Mucosa of gallbladder (tissue), 1 donor: ENCODE results near the gene NOTCH3. TPM values are rescaled to one million over a fixed set of nuclear protein-coding genes. Genes with fewer than 3 reads are reported as not detected.

Source experiments
- DNase-seq: peaks from one replicate; pipeline ENCODE4 v3.0.0-alpha.2; 2020; ENCODE audit warnings: low spot score
- total RNA-seq: library from RNA; stranded (reverse); gene quantifications from one replicate; pipeline ENCODE4 v1.2.1, GENCODE V29; 2021
- donor health status: DM: no; HTN: no; CAD: no.

NOTCH3 gene
- total RNA-seq, 1 donor from 2014 or later = 32.4 TPM

GRCh38 chr19:15161028-15161984 lies 39.5 kb downstream of the NOTCH3 start:
- no peak for DNase-seq

DNA sequence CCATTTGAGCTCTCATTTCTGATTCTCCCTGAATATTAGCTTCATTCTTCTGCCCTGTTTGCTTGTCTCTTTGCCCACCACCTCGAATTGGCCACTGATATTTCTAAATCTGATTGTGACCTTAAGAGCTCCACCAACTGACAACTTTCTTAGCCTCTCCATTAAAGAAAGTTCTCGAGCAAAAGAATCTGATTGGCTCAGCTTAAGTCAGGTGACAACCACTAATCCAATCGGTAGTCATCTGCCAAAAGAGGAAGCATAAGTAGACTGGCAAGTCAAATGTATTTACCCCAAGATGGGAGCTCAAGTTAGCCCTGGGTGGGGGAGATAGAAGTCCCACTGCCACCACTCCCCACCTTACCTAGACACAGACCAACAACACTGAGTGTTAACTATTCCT lies 41.5 kb downstream of the NOTCH3 start:
- no peak for DNase-seq

DNA sequence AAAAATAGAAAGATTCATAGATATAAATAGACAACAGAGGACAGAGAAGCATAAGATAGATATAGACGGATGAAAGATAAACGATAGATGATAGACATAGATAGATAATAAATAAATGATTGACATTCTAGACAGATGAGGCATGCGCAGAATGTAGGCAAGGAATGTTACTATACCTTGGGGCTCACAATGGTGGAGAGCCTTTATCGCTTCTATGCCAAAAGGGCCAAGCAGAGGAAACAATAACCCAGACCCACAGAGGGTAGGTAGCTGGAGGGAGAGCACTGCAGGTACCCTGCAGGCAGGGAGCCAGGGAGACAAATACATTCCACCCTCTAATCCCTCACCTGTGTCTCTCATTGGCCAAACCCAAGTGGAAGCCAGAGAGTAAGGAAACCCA lies 44.4 kb downstream of the NOTCH3 start:
- no peak for DNase-seq

DNA sequence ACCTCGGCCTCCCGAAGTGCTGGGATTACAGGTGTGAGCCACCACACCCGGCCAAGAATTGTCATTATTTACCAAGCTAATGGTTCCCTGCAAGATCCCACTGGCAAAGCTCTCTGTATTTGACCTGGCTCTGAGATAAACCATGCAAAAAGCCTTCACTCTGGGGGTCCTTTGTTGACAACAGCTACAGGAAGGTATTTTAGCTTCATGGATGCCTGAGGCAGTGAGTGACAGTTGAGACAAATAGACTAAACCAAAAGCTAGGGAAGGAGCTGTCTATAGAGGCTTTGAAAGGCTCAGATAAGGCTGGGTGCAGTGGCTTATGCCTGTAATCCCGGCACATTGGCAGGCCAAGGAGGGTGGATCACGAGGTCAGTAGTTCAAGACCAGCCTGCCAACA lies 45.5 kb downstream of the NOTCH3 start:
- DNase-seq = no peak

DNA sequence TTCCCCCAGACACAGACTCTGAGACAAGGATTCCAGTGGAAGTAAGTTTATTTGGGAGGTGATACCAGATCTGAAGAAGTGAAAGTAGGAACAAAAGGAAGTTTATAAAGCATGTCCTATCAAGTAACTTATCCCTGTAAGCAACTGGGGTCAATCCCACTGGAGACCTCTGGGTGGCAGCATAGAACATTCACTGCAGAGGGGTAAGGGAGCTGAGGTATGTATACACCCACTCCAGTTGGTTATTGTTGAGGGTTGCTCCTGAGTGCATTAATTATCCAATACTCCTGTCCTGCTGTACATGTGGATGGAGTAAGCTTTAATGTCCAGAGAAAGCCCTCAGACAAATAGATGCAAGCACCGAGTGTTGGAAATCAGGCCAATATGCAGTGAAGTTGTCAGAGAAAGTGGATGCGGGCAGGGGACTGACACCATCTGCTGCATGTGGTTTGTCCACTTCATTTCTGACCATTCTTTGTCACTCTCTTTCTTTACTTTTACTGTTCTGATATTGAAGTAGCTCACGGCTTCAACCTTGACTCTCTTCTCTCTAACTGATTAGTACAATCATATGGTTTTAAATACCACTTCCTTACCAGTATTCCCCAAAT lies 46.7 kb downstream of the NOTCH3 start:
- no peak for DNase-seq

- no peak for DNase-seq
Measured at GRCh38 chr19:15149737-15150136, 51.1 kb downstream of the NOTCH3 start.

GRCh38 chr19:15147090-15147489 lies 53.7 kb downstream of the NOTCH3 start:
- DNase-seq = no peak

DNA sequence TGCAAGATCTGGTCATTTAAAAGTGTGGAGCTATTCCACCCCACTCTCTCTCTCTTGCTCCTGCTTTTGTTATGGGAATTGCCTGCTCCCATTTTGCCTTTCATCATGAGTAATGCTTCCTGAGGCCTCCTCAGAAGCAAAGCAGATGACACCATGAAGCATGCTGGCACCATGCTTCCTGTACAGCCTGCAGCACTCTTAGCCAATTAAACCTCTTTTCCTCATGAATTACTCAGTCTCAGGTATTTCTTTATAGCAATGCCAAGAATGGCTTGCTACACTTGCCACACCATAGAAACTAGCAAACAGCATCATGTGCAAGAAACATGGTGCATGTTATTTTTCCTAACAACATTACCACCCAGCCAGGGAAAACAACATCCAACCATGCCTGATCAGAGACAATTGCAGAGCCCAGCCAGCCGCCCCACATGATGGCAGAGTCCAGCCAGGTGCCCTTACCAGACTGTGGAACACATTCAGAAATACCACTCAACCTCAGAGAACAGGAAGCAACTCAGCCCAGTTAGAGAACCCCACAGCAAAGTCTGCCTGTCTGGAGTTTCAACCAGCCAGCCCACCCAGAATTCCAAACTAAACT lies 56.6 kb downstream of the NOTCH3 start:
- DNase-seq = no peak

DNA sequence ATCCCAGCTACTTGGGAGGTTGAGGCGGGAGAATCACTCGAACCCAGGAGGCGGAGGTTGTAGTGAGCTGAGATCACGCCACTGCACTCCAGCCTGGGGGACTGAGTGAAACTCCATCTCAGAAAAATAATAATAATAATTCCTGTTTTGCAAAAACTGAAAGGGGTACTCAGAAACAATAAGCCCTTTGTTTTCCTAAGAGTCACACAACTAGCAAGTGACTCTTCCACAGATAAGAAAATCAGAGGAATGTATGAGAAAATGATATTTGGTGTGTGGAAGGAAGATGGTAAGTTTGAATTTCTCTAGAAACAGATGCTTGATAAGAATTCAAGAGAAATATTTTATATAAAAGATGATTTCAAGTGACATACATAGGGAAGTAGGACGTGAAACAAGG lies 58.5 kb downstream of the NOTCH3 start:
- no peak for DNase-seq

GRCh38 chr19:15141143-15141542 lies 59.7 kb downstream of the NOTCH3 start:
- no peak for DNase-seq

DNA sequence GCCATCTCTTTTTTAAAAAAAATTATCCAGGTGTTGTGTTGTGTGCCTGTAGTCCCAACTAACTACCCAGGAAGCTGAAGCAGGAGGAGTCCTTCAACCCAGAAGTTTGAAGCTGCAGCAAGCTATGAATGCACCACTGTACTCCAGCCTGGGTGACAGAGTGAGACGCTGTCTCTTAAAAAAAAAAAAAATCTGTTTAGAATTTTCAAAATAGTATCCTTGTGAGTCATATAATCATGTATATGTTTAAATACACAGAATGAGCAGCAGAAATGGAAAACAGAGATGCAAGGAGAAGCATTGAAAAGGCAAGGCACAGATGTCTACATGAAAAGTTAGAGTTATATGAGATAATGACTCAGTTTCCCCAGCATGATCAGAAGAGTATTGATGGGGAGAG lies 62.4 kb downstream of the NOTCH3 start:
- no peak for DNase-seq

DNA sequence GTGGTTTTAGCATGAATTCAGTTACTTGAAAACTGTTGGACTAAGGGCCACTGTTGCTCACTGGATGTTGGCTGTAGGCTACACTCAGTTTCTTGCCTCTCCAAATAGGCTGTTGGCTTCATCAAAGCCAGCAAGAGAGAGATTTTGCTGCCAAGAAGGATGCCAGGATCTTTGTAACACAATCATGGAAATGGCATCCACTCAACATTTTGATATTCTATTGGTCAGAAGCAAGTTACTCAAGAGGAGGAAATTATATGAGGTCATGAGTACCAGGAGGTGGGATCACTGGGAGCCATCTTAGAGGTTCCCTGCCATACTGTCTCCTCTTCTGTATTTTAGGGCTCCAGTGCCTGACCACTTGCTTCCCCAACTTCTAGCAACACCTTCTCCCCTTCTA lies 63.0 kb downstream of the NOTCH3 start:
- no peak for DNase-seq

DNA sequence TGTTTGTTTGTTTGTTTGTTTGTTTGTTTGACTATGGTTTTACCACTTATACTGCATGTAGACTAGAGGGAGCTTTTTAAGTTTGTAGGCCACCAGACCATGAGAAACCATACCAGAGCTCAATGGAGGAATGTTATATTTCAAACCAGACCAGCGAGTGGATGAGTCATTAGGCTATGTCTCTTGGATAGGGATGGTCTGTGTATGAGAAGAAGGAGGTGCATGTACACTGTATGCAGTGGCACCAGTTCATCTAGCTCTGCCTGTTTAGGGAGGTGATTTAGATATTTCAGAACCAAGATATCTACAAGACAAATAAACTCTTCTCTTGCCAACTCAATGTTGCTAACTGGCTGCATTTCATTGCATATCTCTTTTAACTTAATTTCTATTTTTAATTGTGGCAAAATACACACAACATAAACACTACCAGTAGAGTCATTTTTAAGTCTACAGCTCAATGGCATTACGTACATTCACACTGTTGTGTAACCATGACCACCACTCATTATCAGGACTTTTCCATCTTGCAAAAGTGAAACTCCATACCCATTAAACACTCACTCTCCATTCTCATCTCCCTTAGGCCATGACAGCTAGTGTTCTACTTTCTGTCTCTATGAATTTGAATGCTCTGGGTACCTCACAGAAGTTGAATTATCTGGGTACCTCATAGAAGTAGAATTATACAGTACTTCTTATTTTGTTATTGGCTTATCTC lies 64.4 kb downstream of the NOTCH3 start:
- DNase-seq = no peak

DNA sequence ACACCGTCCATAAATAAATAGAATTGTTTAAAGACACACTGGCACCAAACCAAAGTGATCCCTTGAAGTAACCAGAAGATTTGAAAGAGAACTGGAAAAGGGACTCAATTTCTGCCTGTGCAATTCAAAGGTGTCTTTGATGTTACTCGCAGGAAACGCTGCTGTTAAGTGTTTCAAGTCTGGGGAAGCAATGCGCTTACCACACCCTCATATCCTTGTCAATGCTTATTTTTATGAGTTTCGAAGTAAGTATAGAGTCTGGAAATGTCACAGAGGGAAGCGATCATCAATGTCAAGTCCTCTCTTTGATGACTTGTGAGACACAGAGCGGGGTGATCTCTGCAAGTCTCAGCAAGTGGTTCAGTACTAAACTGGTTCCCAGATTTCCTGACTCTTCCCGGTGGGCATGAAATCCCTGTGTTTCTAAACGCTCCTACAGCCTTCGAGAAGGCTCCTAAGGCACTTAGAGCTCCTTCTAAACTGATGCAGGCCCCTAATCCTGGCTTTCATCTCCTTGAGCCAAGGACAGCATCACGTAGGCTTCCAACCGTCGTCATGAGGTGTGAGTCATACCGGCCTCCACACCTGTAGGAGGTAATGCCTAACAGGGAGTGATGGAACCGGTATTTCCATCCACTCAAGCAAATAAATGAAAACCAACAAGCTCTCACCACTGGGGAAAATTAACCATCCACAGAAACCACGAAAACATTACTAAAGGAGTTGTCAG lies 70.8 kb downstream of the NOTCH3 start:
- no peak for DNase-seq

DNA sequence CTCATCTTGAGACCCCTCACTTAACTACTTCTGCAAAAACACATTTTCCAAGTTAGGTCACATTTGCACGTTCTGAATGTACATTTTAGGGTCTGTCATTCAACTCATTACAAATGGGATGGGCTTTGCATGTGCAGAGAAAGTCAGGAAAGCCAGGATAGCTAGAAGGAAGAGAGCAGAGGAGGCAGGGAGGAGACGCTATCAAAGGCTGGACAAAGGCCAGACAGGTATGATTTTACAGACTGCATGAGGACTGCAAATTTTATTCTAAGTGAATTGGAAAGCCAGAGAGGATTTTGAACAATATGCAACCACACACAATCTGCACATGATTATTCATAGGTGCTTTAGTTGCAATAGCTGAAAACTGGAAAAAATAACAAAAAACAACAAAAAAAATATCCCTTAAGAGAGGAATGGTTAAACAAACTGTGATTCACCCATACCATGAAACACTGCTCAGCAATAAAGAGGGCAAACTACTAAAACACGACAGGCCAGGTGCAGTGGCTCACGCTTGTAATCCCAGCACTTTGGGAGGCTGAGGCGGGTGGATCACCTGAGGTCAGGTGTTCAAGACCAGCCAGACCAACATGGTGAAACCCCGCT lies 72.5 kb downstream of the NOTCH3 start:
- no peak for DNase-seq

GRCh38 chr19:15126131-15126910 lies 74.5 kb downstream of the NOTCH3 start:
- DNase-seq = no peak

- DNase-seq = peak; percentile 98
Measured at GRCh38 chr19:15125232-15126067, 75.3 kb downstream of the NOTCH3 start.

- peak; percentile 32 for DNase-seq
Measured at GRCh38 chr19:15124572-15125231, 76.1 kb downstream of the NOTCH3 start.

- peak; percentile 60 for DNase-seq
Measured at GRCh38 chr19:15123900-15124299, 76.9 kb downstream of the NOTCH3 start.
